ENCODE results near the gene BLCAP.

- TF ChIP-seq CTCF (conservative IDR thresholded peaks at IDR 0.05; ENCODE audit: low read depth, low read length) (no peak), POLR2A (IDR thresholded peaks at IDR 0.05; ENCODE audit: low read depth, low read length) (no peak), RAD21 (IDR thresholded peaks at IDR 0.05; ENCODE audit: low read length) (no peak), USF2 (IDR thresholded peaks at IDR 0.05; ENCODE audit: low read depth, low read length) (no peak), FOS (IDR thresholded peaks at IDR 0.05; ENCODE audit: low read depth, low read length) (no peak), CEBPB (IDR thresholded peaks at IDR 0.05; ENCODE audit: low read depth, low read length) (no peak), CHD1 (IDR thresholded peaks at IDR 0.05; ENCODE audit: low read depth, low read length) (no peak), MAZ (IDR thresholded peaks at IDR 0.05; ENCODE audit: borderline replicate concordance, low read depth, low read length) (no peak), ELK1 (IDR thresholded peaks at IDR 0.05; ENCODE audit: borderline replicate concordance, low read depth, low read length) (no peak), RFX5 (IDR thresholded peaks at IDR 0.05; ENCODE audit: low read depth, low read length) (no peak), SMC3 (IDR thresholded peaks at IDR 0.05; ENCODE audit: low read depth, low read length) (no peak), MXI1 (IDR thresholded peaks at IDR 0.05; ENCODE audit: borderline replicate concordance, low read depth, low read length) (no peak)
Observed at GRCh38 chr20:37506152-37506725, 21.4 kb downstream of the BLCAP start.
